ENCODE results near the gene NALCN. TPM values are rescaled to one million over a fixed set of nuclear protein-coding genes. Genes with fewer than 3 reads are reported as not detected.
A peak's percentile ranks its signal among the peaks of the same experiment; 100 is the strongest.

The NALCN gene
- total and polyA plus RNA-seq, 2 donors (not counting 1 experiment from before 2014, with no cell fraction given): 1.5 to 2.7 TPM

DNA sequence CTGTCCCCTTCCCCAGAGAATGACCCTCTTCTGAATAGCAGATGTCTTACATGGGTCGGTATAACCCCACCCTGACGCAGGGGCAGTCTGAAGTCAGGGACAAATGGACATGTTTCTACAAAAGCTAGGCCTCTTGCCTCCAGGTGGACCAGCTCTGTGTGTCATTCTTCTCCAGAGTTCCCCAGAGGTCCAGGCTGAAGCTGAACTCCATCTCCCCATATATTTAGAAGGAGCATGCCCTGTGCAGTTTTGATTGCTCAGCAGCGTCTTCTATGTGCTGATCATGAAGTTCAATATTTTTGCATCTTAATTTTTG, 8.8 kb upstream of the NALCN start:
- H3K4me2 ChIP-seq (ENCODE audit: extremely low read depth, insufficient read depth, low read length): no peak overlapping the region
- no peaks in the 10 kb centered on the region for H3K9me3 ChIP-seq (ENCODE audit: control insufficient read depth, insufficient read depth, low read depth, low read length)
- H3K79me2 ChIP-seq (ENCODE audit: control insufficient read depth, insufficient read depth, low read length): no peaks in the 10 kb centered on the region
- no peaks in the 10 kb centered on the region for H3K4me1 ChIP-seq (ENCODE audit: control insufficient read depth, extremely low read depth, insufficient read depth, low read length)
- no peak overlapping the region for H3K27ac ChIP-seq (ENCODE audit: insufficient read depth, low read length)
- H2AFZ ChIP-seq (ENCODE audit: low read length): no peak overlapping the region
- H4K20me1 ChIP-seq (ENCODE audit: control insufficient read depth, extremely low read depth, insufficient read depth, low read length): no peaks in the 10 kb centered on the region
- H3K9ac ChIP-seq (ENCODE audit: insufficient read depth, low read length): no peak overlapping the region
- H3K27me3 ChIP-seq (ENCODE audit: control insufficient read depth, insufficient read depth, low read length): no peaks in the 10 kb centered on the region
- H3K4me3 ChIP-seq (replicated peaks in 1 of 4; ENCODE audit: control extremely low read depth in 1 of 4, insufficient read depth in 1 of 4, low read depth in 3 of 4, low read length in 4 of 4): no peak overlapping the region
- TF ChIP-seq CTCF (conservative IDR thresholded peaks at IDR 0.05 in 1 of 2, IDR thresholded peaks at IDR 0.05 in 1 of 2; ENCODE audit: low read depth in 1 of 2, low read length in 2 of 2) (no peak), EZH2 (IDR thresholded peaks at IDR 0.05; ENCODE audit: low read length, missing control alignments) (no peak)
- no peak for DNase-seq (ENCODE audit: low read depth in 2 of 2)
- H3K36me3 ChIP-seq (ENCODE audit: control insufficient read depth, insufficient read depth, low read length): no peaks in the 10 kb centered on the region

DNA sequence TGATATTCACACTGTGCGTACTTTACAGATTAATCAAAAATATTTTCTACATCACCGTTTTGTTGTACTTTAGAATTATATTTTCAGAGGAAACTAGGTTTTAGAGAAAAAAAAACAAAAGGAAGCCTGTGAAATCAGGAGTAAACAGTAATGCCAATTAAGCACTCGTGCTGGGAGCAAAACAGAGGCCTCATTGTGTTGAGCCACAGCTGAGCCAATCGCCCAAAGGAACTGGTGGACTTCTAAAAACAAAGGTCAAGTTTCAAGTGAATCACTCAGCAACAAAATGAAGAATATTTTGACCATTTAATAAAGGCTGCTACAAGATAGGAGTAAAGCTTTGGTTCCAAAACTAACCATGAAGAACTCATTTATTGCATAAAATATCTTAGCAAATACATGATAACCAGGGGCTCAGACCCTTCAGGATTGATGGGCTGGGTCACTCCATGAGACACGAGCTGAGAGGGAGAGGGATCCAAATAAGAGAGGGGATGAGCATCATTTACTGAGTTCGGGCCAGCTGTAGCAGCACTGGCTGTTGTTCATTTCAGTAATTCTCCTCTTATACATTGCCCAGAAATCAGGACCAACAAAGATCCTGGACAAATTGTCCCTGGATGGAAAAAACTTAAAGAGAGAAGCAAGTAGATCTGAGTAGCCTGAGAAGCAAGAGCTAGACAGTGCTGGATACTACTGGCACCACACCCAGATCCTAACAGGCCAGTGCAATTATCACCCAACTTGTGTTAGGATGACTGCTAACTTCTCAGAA, 8.3 kb upstream of the NALCN start:
- H3K9me3 ChIP-seq (ENCODE audit: control insufficient read depth, insufficient read depth, low read depth, low read length): no peaks in the 10 kb centered on the region
- H3K27ac ChIP-seq (ENCODE audit: insufficient read depth, low read length): no peak overlapping the region
- no peak overlapping the region for H3K9ac ChIP-seq (ENCODE audit: insufficient read depth, low read length)
- no peaks in the 10 kb centered on the region for H3K79me2 ChIP-seq (ENCODE audit: control insufficient read depth, insufficient read depth, low read length)
- H3K27me3 ChIP-seq (ENCODE audit: control insufficient read depth, insufficient read depth, low read length): no peaks in the 10 kb centered on the region
- H4K20me1 ChIP-seq (ENCODE audit: control insufficient read depth, extremely low read depth, insufficient read depth, low read length): no peaks in the 10 kb centered on the region
- peak; percentile 31 to 33 for DNase-seq (ENCODE audit: low read depth in 2 of 2)
- no peaks in the 10 kb centered on the region for H3K36me3 ChIP-seq (ENCODE audit: control insufficient read depth, insufficient read depth, low read length)
- H3K4me2 ChIP-seq (ENCODE audit: extremely low read depth, insufficient read depth, low read length): no peak overlapping the region
- H3K4me3 ChIP-seq (replicated peaks in 1 of 4; ENCODE audit: control extremely low read depth in 1 of 4, insufficient read depth in 1 of 4, low read depth in 3 of 4, low read length in 4 of 4): no peak overlapping the region
- no peak overlapping the region for H2AFZ ChIP-seq (ENCODE audit: low read length)
- no peaks in the 10 kb centered on the region for H3K4me1 ChIP-seq (ENCODE audit: control insufficient read depth, extremely low read depth, insufficient read depth, low read length)
- no peak for TF ChIP-seq EZH2 (IDR thresholded peaks at IDR 0.05; ENCODE audit: low read length, missing control alignments)

DNA sequence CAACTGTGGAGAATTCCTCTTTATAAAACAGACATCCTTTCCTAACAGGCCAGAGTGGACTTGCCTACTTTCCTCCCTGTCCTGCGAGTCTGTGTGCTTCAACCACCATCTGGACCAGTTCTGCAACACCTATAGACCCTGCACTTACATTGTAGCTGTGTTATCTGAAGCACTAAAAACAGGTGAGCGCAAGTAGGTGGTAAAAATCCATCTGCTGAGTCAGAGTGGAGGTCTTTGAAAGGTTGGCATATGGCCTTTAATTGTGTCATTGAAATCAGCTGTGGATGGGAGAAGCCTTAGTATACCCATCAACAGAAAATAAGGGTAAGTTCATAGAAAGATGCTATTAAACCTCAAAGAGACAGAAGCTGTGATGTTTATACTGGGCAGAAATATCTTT, 7.6 kb upstream of the NALCN start:
- TF ChIP-seq EZH2 (IDR thresholded peaks at IDR 0.05; ENCODE audit: low read length, missing control alignments) (no peak), CTCF (conservative IDR thresholded peaks at IDR 0.05 in 1 of 2, IDR thresholded peaks at IDR 0.05 in 1 of 2; ENCODE audit: low read depth in 1 of 2, low read length in 2 of 2) (no peak)
- Histone ChIP-seq H3K9ac (ENCODE audit: insufficient read depth, low read length) (no peak overlapping the region), H2AFZ (ENCODE audit: low read length) (no peak overlapping the region), H3K79me2 (ENCODE audit: control insufficient read depth, insufficient read depth, low read length) (no peaks in the 10 kb centered on the region), H3K4me2 (ENCODE audit: extremely low read depth, insufficient read depth, low read length) (no peak overlapping the region), H3K4me1 (ENCODE audit: control insufficient read depth, extremely low read depth, insufficient read depth, low read length) (no peaks in the 10 kb centered on the region), H3K27ac (ENCODE audit: insufficient read depth, low read length) (no peak overlapping the region), H4K20me1 (ENCODE audit: control insufficient read depth, extremely low read depth, insufficient read depth, low read length) (no peaks in the 10 kb centered on the region), H3K9me3 (ENCODE audit: control insufficient read depth, insufficient read depth, low read depth, low read length) (no peaks in the 10 kb centered on the region), H3K4me3 (replicated peaks in 1 of 4; ENCODE audit: control extremely low read depth in 1 of 4, insufficient read depth in 1 of 4, low read depth in 3 of 4, low read length in 4 of 4) (no peak overlapping the region), H3K36me3 (ENCODE audit: control insufficient read depth, insufficient read depth, low read length) (no peaks in the 10 kb centered on the region), H3K27me3 (ENCODE audit: control insufficient read depth, insufficient read depth, low read length) (no peaks in the 10 kb centered on the region)
- DNase-seq (ENCODE audit: low read depth in 2 of 2): no peak

All from fibroblast of lung (primary cell).